Esophagus squamous epithelium (tissue), 4 donors: Measurements from ENCODE around the gene ANKS1B.

Experiments used
- POLR2A ChIP-seq, 4 donors: fragments of 450-650 bp; IDR thresholded peaks; one replicate each; pipeline ENCODE4 v1.6.1; 2017; ENCODE audit warnings: antibody characterized with exemption in 4 of 4, mild to moderate bottlenecking in 4 of 4, moderate library complexity in 3 of 4
- TF ChIP-seq, protein P1 (sequence below), 6 experiments: fragments of 450-650 bp in 4 of 6; fragments of 200-600 bp in 2 of 6; sonication (generic) in 2 of 6; IDR thresholded peaks; one replicate each; pipeline ENCODE4 v1.5.1; 2016 to 2019; ENCODE audit warnings: antibody characterized with exemption in 6 of 6, mild to moderate bottlenecking in 4 of 6, moderate library complexity in 4 of 6

DNA sequence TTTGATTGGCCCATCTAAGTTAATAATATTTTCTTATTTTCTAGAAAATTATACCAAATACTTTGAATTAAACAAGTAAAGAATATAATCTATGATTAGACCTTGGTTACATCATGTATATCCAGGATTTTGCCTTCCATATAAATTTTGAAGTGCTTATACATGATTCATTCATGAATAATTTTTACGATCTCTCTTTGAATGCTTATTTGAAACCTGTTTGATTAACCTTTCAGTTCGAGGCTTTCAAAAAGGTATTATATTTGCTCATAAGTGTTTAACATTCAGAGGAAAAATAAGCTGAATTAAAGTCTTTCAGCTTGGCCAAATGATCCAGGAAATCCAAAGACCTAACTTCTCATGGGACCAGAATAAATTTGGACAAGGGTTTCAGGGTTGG, 832.4 kb downstream of the ANKS1B start:
- TF ChIP-seq, protein P1, sequence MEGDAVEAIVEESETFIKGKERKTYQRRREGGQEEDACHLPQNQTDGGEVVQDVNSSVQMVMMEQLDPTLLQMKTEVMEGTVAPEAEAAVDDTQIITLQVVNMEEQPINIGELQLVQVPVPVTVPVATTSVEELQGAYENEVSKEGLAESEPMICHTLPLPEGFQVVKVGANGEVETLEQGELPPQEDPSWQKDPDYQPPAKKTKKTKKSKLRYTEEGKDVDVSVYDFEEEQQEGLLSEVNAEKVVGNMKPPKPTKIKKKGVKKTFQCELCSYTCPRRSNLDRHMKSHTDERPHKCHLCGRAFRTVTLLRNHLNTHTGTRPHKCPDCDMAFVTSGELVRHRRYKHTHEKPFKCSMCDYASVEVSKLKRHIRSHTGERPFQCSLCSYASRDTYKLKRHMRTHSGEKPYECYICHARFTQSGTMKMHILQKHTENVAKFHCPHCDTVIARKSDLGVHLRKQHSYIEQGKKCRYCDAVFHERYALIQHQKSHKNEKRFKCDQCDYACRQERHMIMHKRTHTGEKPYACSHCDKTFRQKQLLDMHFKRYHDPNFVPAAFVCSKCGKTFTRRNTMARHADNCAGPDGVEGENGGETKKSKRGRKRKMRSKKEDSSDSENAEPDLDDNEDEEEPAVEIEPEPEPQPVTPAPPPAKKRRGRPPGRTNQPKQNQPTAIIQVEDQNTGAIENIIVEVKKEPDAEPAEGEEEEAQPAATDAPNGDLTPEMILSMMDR (IDR thresholded peaks at IDR 0.05) = no peak
- TF ChIP-seq POLR2A (IDR thresholded peaks at IDR 0.05) = no peak
